ENCODE data around the gene ELOVL3.

DNA sequence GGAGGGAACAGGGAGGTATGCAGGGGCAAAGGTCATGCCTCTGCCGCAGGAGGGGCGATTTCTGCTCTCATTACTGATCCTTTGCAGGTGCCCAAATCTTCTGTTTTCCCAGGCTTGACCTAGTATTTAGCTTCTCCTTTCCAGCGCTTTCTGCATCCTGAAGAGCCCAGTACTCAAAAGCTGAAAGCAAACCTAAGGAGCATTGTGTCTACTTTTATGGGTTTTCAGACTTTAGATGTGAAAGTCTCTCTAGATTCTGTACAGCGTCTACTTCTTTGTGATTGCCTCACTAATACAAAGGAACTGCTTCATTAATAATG is 19.8 kb downstream of the ELOVL3 start:
- TF ChIP-seq, protein P1, sequence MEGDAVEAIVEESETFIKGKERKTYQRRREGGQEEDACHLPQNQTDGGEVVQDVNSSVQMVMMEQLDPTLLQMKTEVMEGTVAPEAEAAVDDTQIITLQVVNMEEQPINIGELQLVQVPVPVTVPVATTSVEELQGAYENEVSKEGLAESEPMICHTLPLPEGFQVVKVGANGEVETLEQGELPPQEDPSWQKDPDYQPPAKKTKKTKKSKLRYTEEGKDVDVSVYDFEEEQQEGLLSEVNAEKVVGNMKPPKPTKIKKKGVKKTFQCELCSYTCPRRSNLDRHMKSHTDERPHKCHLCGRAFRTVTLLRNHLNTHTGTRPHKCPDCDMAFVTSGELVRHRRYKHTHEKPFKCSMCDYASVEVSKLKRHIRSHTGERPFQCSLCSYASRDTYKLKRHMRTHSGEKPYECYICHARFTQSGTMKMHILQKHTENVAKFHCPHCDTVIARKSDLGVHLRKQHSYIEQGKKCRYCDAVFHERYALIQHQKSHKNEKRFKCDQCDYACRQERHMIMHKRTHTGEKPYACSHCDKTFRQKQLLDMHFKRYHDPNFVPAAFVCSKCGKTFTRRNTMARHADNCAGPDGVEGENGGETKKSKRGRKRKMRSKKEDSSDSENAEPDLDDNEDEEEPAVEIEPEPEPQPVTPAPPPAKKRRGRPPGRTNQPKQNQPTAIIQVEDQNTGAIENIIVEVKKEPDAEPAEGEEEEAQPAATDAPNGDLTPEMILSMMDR (IDR thresholded peaks at IDR 0.05) = no peak
- no peak for TF ChIP-seq POLR2A (IDR thresholded peaks at IDR 0.05)
